Keratinocyte (primary cell): Measurements from ENCODE around the gene CTR9. TPM values are rescaled to one million over a fixed set of nuclear protein-coding genes. Genes with fewer than 3 reads are reported as not detected.

Experiments used
- DNase-seq: peaks from one replicate; pipeline ENCODE4 v3.0.0-alpha.2; 2011; ENCODE audit warnings: low read depth, missing footprints, low spot score
- FAIRE-seq: peaks from 2 replicates; lab custom pipeline; 2011; peaks lifted over from hg19 to GRCh38; lab: Jason Lieb, UNC
- H2AFZ ChIP-seq: 2 replicates; pipeline ENCODE4 v1.6.0; 2012; ENCODE audit warnings: low read length, control low read depth, inconsistent platforms; ENCODE audit not compliant: control insufficient read depth
- H3K27ac ChIP-seq: 2 replicates; pipeline ENCODE4 v1.5.1; 2011; ENCODE audit warnings: low read length; ENCODE audit not compliant: control insufficient read depth, insufficient read depth
- H3K27me3 ChIP-seq: 3 replicates; pipeline ENCODE4 v1.6.0; 2011; ENCODE audit warnings: low read length; ENCODE audit not compliant: control insufficient read depth, insufficient read depth; ENCODE audit errors: extremely low read depth
- H3K36me3 ChIP-seq, 2 experiments: 2 replicates in 1 of 2; 3 replicates in 1 of 2; pipeline ENCODE4 v1.5.1; 2011; ENCODE audit warnings: low read length in 2 of 2, mild to moderate bottlenecking in 1 of 2; ENCODE audit not compliant: control insufficient read depth in 2 of 2, insufficient read depth in 2 of 2; ENCODE audit errors: extremely low read depth in 1 of 2
- H3K4me1 ChIP-seq: 3 replicates; pipeline ENCODE4 v1.5.1; 2011; ENCODE audit warnings: low read length; ENCODE audit not compliant: control insufficient read depth, insufficient read depth; ENCODE audit errors: extremely low read depth
- H3K4me2 ChIP-seq: 3 replicates; pipeline ENCODE4 v1.6.0; 2011; ENCODE audit warnings: low read depth, low read length; ENCODE audit not compliant: control insufficient read depth, insufficient read depth; ENCODE audit errors: extremely low read depth
- H3K4me3 ChIP-seq, 3 experiments: fragments of 200-600 bp in 1 of 3; sonication (generic) in 1 of 3; 2 replicates in 2 of 3; 3 replicates in 1 of 3; pipeline ENCODE4 v1.5.1; 2011 to 2016; ENCODE audit warnings: low read length in 3 of 3, mild to moderate bottlenecking in 3 of 3, control low read depth in 2 of 3, inconsistent platforms in 1 of 3, low read depth in 1 of 3, mixed read lengths in 1 of 3, mixed run types in 1 of 3, moderate library complexity in 1 of 3; ENCODE audit not compliant: control insufficient read depth in 2 of 3, insufficient read depth in 2 of 3; ENCODE audit errors: extremely low read depth in 1 of 3
- H3K79me2 ChIP-seq: 2 replicates; pipeline ENCODE4 v1.6.0; 2012; ENCODE audit warnings: low read length; ENCODE audit not compliant: control insufficient read depth, insufficient read depth
- H3K9ac ChIP-seq: 3 replicates; pipeline ENCODE4 v1.6.0; 2011; ENCODE audit warnings: low read length; ENCODE audit not compliant: control insufficient read depth, insufficient read depth; ENCODE audit errors: extremely low read depth
- H3K9me1 ChIP-seq: 3 replicates; pipeline ENCODE4 v1.6.0; 2011; ENCODE audit warnings: low read length; ENCODE audit not compliant: control insufficient read depth, insufficient read depth; ENCODE audit errors: extremely low read depth
- H3K9me3 ChIP-seq: 2 replicates; pipeline ENCODE4 v1.5.1; 2012; ENCODE audit warnings: low read depth, low read length; ENCODE audit not compliant: control insufficient read depth
- H4K20me1 ChIP-seq: 3 replicates; pipeline ENCODE4 v1.6.0; 2011; ENCODE audit warnings: low read length; ENCODE audit not compliant: control insufficient read depth, insufficient read depth; ENCODE audit errors: extremely low read depth
- EZH2 ChIP-seq: IDR thresholded peaks from one replicate; pipeline ENCODE4 v1.6.1; 2012; ENCODE audit warnings: inconsistent platforms, mild to moderate bottlenecking, low read length, moderate library complexity
- dilution Hi-C: fragments of 300-500 bp; cut with MboI; formaldehyde crosslinking; loops from one replicate; pipeline ENCODE4 v1.7.0; 2020; ENCODE audit warnings: low sequenced_read_pairs; ENCODE audit not compliant: extremely low pct_ligation_motif_present
- polyA plus RNA-seq, 5 experiments: library from polyadenylated mRNA; depleted of rRNA in 3 of 5; stranded (reverse) in 3 of 5; stranded (forward) in 1 of 5; unstranded in 1 of 5; fragments of >200 nt; gene quantifications; 1 replicate in 1 of 5; 2 replicates in 3 of 5; 3 replicates in 1 of 5; pipeline versions ENCODE4 v1.2.1 to v1.2.3, GENCODE V29; 2011 to 2012; ENCODE audit warnings: missing spikeins in 2 of 5, low read depth in 1 of 5, low replicate concordance in 1 of 5
- TF ChIP-seq, protein P1 (sequence below), 3 experiments: IDR thresholded peaks in 1 of 3; conservative IDR thresholded peaks in 1 of 3; optimal IDR thresholded peaks in 1 of 3; 2 replicates in 2 of 3; 3 replicates in 1 of 3; pipeline versions ENCODE3 to v1.5.1; 2011; ENCODE audit warnings: low read length in 3 of 3, mild to moderate bottlenecking in 3 of 3, moderate library complexity in 2 of 3, control low read depth in 1 of 3, inconsistent platforms in 1 of 3; ENCODE audit not compliant: insufficient read depth in 2 of 3; ENCODE audit errors: extremely low read depth in 1 of 3

CTR9 gene
- polyA plus RNA-seq, 1 donor (not counting 4 experiments of a cell fraction or from before 2014, with no cell fraction given), result 21.8 TPM

DNA sequence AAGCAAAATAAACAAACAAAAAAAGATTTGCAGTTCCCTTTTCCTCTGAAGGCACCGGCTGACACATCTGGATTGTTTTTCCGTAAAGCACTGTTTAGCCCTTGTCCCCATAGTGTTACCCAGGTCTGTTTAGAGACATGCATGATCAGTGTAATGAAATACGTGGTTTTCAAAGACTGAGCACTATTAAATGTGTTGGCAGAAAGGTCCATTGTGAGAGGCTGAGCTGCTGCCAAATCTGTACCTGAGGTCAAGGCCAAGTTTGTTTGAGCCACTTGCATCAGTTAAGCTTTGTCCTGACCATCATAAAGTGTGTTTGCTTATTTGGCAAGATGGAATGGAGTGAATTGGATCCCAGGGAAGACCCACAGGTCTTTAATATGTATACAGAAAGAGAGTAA is 26.3 kb downstream of the CTR9 start:
- Histone ChIP-seq H4K20me1 (no peaks in the 10 kb centered on the region), H3K36me3 (peaks cover 11 to 32% of the 10 kb centered on the region in 2 experiments), H2AFZ (no peak overlapping the region), H3K4me2 (no peak overlapping the region), H3K27me3 (no peaks in the 10 kb centered on the region), H3K79me2 (no peaks in the 10 kb centered on the region), H3K4me1 (no peaks in the 10 kb centered on the region), H3K27ac (no peak overlapping the region), H3K9me1 (no peaks in the 10 kb centered on the region), H3K9ac (no peak overlapping the region), H3K9me3 (no peaks in the 10 kb centered on the region), H3K4me3 (no peak overlapping the region)
- no peak for TF ChIP-seq EZH2
- TF ChIP-seq, protein P1, sequence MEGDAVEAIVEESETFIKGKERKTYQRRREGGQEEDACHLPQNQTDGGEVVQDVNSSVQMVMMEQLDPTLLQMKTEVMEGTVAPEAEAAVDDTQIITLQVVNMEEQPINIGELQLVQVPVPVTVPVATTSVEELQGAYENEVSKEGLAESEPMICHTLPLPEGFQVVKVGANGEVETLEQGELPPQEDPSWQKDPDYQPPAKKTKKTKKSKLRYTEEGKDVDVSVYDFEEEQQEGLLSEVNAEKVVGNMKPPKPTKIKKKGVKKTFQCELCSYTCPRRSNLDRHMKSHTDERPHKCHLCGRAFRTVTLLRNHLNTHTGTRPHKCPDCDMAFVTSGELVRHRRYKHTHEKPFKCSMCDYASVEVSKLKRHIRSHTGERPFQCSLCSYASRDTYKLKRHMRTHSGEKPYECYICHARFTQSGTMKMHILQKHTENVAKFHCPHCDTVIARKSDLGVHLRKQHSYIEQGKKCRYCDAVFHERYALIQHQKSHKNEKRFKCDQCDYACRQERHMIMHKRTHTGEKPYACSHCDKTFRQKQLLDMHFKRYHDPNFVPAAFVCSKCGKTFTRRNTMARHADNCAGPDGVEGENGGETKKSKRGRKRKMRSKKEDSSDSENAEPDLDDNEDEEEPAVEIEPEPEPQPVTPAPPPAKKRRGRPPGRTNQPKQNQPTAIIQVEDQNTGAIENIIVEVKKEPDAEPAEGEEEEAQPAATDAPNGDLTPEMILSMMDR (optimal IDR thresholded peaks at IDR 0.05 in 1 of 3, IDR thresholded peaks at IDR 0.05 in 1 of 3, conservative IDR thresholded peaks at IDR 0.05 in 1 of 3; ENCODE audit: extremely low read depth in 1 of 3, insufficient read depth in 2 of 3, low read length in 3 of 3), result no peak
- FAIRE-seq (no peak), DNase-seq (no peak)
- dilution Hi-C loops, result no loop called here

GRCh38 chr11:10777806-10778205 is 26.8 kb downstream of the CTR9 start:
- Histone ChIP-seq H3K27ac (no peak overlapping the region), H3K9me3 (no peaks in the 10 kb centered on the region), H3K4me3 (no peak overlapping the region), H3K79me2 (no peaks in the 10 kb centered on the region), H3K4me1 (no peaks in the 10 kb centered on the region), H2AFZ (no peak overlapping the region), H3K9me1 (no peaks in the 10 kb centered on the region), H3K9ac (no peak overlapping the region), H3K4me2 (no peak overlapping the region), H3K36me3 (peaks cover 9 to 31% of the 10 kb centered on the region in 2 experiments), H3K27me3 (no peaks in the 10 kb centered on the region), H4K20me1 (no peaks in the 10 kb centered on the region)
- DNase-seq (no peak), FAIRE-seq (no peak)
- dilution Hi-C loops, result no loop called here
- TF ChIP-seq, protein P1 (optimal IDR thresholded peaks at IDR 0.05 in 1 of 3, IDR thresholded peaks at IDR 0.05 in 1 of 3, conservative IDR thresholded peaks at IDR 0.05 in 1 of 3; ENCODE audit: extremely low read depth in 1 of 3, insufficient read depth in 2 of 3, low read length in 3 of 3), result no peak
- no peak for TF ChIP-seq EZH2
